Left cardiac atrium (tissue), 4 donors: Measurements from ENCODE around the gene GNAT2. TPM values are rescaled to one million over a fixed set of nuclear protein-coding genes. Genes with fewer than 3 reads are reported as not detected.

Experiments used
- ATAC-seq, 2 donors: fragments of 200-7000 bp; cut with Tn5 transposase; one replicate each; pipeline ENCODE4 v1.9.1; 2020; ENCODE audit warnings: mild to moderate bottlenecking in 2 of 2, moderate library complexity in 2 of 2
- DNase-seq: peaks from one replicate; pipeline ENCODE4 v3.0.0-alpha.2; 2020
- intact Hi-C, 2 donors: fragments of 100-400 bp; cut with DNase I; formaldehyde crosslinking; loops; one replicate each; pipeline versions ENCODE4 v1.14.1 to v1.15.1; 2022 to 2023
- total RNA-seq, 2 donors: library from RNA; stranded (reverse); fragmentation: NEBNext Ultra II Directional; extraction: Animal tissue kit (Norgen Biotek cat#: 25700); gene quantifications; one replicate each; pipeline ENCODE4 v1.2.1, GENCODE V29; 2021
- donor health status: DM: no; HTN: yes; CAD: no.
- donor health status: DM: no; HTN: yes; CAD: no; lungs with severe emphysema.
- donor health status: DM: yes; HTN: yes; CAD: no.
- donor health status: Dilated cardiomyopathy.

The GNAT2 gene
- total RNA-seq, 2 donors from 2014 or later: not detected

GRCh38 chr1:109630898-109631512 lies 11.6 kb upstream of the GNAT2 start:
- peak; percentile 20 for DNase-seq
- intact Hi-C loops: loop anchor here in 1 of 2 donors (1.0 kb wide), 1 partner anchor 85 kb away; no protein-coding TSS in a partner anchor
- no peak for ATAC-seq

GRCh38 chr1:109630081-109630897 lies 10.9 kb upstream of the GNAT2 start:
- ATAC-seq: no peak
- peak; percentile 29 for DNase-seq
- intact Hi-C loops: loop anchor here in 1 of 2 donors (1.0 kb wide), 1 partner anchor 84 kb away; no protein-coding TSS in a partner anchor

DNA sequence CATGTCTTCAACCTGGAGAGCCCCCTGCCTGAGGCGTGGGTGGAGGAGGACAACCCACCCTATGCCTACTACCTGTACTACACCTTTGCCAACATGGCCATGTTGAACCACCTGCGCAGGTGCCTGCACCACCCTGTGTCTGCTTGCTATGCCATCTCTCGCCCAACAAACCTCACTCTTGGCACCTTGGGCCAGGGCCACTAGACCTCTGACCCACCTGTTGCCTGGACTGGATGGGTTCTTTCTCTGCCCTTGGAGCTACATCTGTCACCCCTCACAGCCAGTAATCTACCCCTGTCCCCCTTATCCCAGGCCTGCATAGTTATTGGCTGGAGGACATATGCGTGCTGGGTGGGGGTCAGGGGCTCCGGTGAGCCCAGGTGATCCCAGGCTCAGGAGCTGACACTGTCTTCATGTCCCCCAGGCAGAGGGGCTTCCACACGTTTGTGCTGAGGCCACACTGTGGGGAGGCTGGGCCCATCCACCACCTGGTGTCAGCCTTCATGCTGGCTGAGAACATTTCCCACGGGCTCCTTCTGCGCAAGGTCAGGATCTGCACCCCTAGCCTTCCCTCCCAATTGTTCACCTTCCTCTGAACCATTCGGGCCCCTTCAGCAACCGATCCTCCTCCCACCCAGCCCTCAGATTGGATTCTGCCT lies 10.1 kb upstream of the GNAT2 start:
- intact Hi-C loops: loop anchor here (1.0 to 5.0 kb wide), 2 partner anchors 82 to 83 kb away; partner anchors contain the start of gene GNAI3 (in 1 of the 2)
- no peak for DNase-seq

DNA sequence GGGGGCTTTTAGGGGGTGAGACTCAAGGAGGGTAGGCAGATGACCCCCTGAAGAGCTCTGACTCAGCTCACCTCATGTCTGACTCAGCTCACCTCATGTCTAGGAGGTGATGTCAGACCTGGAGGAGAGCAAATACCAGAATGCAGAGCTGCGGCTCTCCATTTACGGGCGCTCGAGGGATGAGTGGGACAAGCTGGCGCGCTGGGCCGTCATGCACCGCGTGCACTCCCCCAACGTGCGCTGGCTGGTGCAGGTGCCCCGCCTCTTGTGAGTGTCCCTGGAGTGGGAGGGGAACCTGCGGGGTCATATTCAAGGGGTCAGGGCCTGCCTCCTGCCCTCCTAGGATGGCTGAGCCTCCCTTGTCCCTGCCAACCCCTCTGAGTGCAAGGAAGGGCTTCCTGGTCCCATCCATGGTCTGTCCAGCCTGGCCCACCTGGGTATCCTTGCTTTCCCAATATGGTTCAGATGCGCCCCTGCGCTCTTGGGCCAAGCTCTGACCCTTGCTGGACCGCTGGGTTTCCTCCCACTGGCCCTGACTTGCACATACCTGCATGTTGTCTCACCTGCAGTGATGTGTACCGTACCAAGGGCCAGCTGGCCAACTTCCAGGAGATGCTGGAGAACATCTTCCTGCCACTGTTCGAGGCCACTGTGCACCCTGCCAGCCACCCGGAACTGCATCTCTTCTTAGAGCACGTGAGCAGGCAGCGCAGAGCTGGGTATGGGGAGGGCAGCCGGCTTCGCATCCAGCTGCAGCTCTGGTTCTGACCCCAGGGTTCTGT lies 9.3 kb upstream of the GNAT2 start:
- intact Hi-C loops: loop anchor here in 1 of 2 donors (5.0 kb wide), 1 partner anchor 81 kb away; the partner anchor contains the start of gene GNAI3
- DNase-seq: no peak
- no peak for ATAC-seq

More for the DNA sequence above, 10.1 kb upstream of the GNAT2 start:
- ATAC-seq: no peak

GRCh38 chr1:109627692-109628399 lies 8.4 kb upstream of the GNAT2 start:
- DNase-seq (no peak), ATAC-seq (no peak)
- intact Hi-C loops: loop anchor here in 1 of 2 donors (5.0 kb wide), 1 partner anchor 81 kb away; the partner anchor contains the start of gene GNAI3

- DNase-seq (no peak), ATAC-seq (no peak)
- intact Hi-C loops: loop anchor here in 1 of 2 donors (5.0 kb wide), 1 partner anchor 80 kb away; the partner anchor contains the start of gene GNAI3
Measured at GRCh38 chr1:109626682-109627408, 7.4 kb upstream of the GNAT2 start.

GRCh38 chr1:109625601-109626560 lies 6.5 kb upstream of the GNAT2 start:
- DNase-seq (peak; percentile 30), ATAC-seq (no peak)
- intact Hi-C loops: loop anchor here in 1 of 2 donors (5.0 kb wide), 1 partner anchor 79 kb away; the partner anchor contains the start of gene GNAI3

DNA sequence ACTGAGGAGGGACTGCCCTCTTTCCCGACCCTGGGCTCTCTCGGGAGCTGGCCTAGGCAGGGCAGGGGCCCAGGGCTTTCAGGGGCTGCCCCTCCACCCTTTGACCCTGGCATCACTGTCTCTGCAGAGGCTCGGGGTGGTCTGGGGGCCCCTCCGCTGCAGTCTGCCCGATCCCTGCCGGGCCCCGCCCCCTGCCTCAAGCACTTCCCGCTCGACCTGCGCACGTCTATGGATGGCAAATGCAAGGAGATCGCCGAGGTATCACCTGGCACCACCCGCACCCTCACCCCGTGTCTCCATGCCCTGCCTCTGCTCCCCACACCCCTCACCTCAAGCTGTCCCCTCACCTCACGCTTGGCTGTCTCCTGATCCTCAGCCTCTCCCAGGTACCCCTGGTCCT lies 5.8 kb upstream of the GNAT2 start:
- no peak for ATAC-seq
- intact Hi-C loops: loop anchor here in 1 of 2 donors (5.0 kb wide), 1 partner anchor 78 kb away; the partner anchor contains the start of gene GNAI3
- no peak for DNase-seq

- intact Hi-C loops: loop anchor here in 1 of 2 donors (5.0 kb wide), 1 partner anchor 77 kb away; the partner anchor contains the start of gene GNAI3
- DNase-seq (peak; percentile 21), ATAC-seq (no peak)
Measured at GRCh38 chr1:109624201-109625010, 5.0 kb upstream of the GNAT2 start.

DNA sequence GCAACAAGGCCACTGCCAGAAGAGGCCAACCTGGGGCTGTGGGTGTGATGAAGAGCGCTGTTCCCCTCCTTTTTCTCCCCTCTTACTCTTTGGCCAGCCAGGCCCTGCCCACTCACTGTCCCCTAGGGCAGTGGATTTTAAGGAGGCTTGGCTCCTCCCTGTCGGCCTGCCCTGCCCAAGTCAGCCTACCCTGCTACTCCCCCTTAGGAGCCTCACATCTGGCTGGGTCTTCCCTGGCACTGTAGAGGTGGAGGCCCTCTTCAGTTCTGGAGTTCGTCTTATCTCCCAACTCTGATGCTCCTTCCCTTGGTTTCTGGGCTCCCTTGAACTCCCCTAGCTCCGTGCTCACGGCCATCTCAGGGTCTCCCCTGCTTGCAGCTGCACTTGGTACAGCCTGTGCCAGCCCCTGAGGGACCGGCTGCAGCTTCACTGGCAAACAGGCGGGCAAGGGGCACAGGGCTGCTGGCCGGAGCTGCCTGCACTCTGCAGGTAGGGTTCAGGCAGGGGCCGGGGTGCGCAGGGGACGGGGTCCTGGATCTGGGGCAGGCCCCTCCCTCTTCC lies 4.3 kb upstream of the GNAT2 start:
- no peak for ATAC-seq

GRCh38 chr1:109622895-109623294 lies 3.5 kb upstream of the GNAT2 start:
- intact Hi-C loops: no loop called here

More for the DNA sequence above, 4.3 kb upstream of the GNAT2 start:
- intact Hi-C loops: no loop called here
- peak; percentile 35 for DNase-seq

GRCh38 chr1:109622137-109622892 lies 2.9 kb upstream of the GNAT2 start:
- DNase-seq (no peak), ATAC-seq (no peak)
- intact Hi-C loops: no loop called here

More at GRCh38 chr1:109622895-109623294, 3.5 kb upstream of the GNAT2 start:
- no peak for DNase-seq
- ATAC-seq: no peak

DNA sequence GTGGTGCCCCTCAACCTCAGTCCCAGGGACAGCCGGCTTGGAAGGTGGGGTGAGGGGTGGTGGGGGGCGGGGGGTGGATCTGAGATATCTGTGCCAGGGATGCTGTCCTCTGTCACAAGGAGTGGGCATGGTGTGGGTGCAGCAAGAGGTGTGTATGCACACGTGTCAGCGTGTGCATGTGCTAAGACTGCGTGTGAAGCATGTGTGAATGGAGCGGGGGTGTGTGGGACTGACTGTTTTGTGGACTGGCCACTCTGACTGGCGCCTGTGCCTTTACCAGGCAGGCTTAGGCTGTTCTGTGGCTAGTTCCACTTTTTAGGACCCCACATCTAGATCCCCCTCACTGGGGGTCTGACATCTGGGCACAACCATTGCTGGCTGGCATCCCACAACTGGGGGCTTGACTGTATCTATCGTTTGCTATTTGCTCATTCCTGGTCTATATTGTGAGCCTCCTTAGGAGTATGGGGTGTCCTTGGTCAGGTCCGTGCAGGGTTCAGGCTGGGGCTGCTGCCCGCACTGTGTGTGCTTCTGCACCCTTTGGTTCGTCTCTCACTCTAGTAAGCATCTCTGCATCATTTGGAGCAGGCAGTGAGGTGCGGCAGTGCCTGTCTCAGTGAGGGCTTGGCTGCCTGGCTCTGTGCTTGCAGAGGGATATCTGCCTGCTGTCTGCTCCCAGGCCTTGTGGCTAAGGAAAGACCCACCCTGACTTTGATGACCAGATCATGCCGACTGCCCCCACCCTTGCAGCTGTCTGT lies 2.1 kb upstream of the GNAT2 start:
- DNase-seq (peak; percentile 21), ATAC-seq (no peak)
- intact Hi-C loops: loop anchor here in 1 of 2 donors (2.0 kb wide), 1 partner anchor 75 kb away; no protein-coding TSS in a partner anchor
